ENCODE results near the gene BCL7B.
"Not testable (repeated sequence)": the region's sequence is repeated elsewhere in the genome, so short reads cannot be mapped to it uniquely, and the experiment has no call there.

BCL7B gene

GRCh38 chr7:73572767-73573186, 15.3 kb upstream of the BCL7B start:
- DNase-seq (ENCODE audit: low read depth) = no peak

GRCh38 chr7:73570977-73571376, 13.5 kb upstream of the BCL7B start:
- no peak for DNase-seq (ENCODE audit: low read depth)

GRCh38 chr7:73570521-73570920, 13.0 kb upstream of the BCL7B start:
- no peak for DNase-seq (ENCODE audit: low read depth)

GRCh38 chr7:73569042-73569608, 11.6 kb upstream of the BCL7B start:
- DNase-seq (ENCODE audit: low read depth) = no peak

GRCh38 chr7:73567846-73568685, 10.6 kb upstream of the BCL7B start:
- DNase-seq (ENCODE audit: low read depth) = no peak

GRCh38 chr7:73567140-73567539, 9.7 kb upstream of the BCL7B start:
- no peak for DNase-seq (ENCODE audit: low read depth)

GRCh38 chr7:73566431-73566830, 8.9 kb upstream of the BCL7B start:
- DNase-seq (ENCODE audit: low read depth) = not testable (repeated sequence)

GRCh38 chr7:73565675-73566340, 8.3 kb upstream of the BCL7B start:
- DNase-seq (ENCODE audit: low read depth) = no peak

- DNase-seq (ENCODE audit: low read depth) = no peak
Measured at GRCh38 chr7:73560109-73560835, 2.8 kb upstream of the BCL7B start.

GRCh38 chr7:73557108-73557396, 438 bp downstream of the BCL7B start:
- peak; percentile 87 for DNase-seq (ENCODE audit: low read depth)

GRCh38 chr7:73556208-73557107, 1.0 kb downstream of the BCL7B start:
- DNase-seq (ENCODE audit: low read depth) = no peak

- DNase-seq (ENCODE audit: low read depth) = no peak
Measured at GRCh38 chr7:73555411-73555982, 2.0 kb downstream of the BCL7B start.

- not testable (repeated sequence) for DNase-seq (ENCODE audit: low read depth)
Measured at GRCh38 chr7:73550093-73550492, 7.4 kb downstream of the BCL7B start.

GRCh38 chr7:73549176-73549575, 8.3 kb downstream of the BCL7B start:
- DNase-seq (ENCODE audit: low read depth) = no peak

- no peak for DNase-seq (ENCODE audit: low read depth)
Measured at GRCh38 chr7:73547841-73548240, 9.6 kb downstream of the BCL7B start.

- DNase-seq (ENCODE audit: low read depth) = no peak
Measured at GRCh38 chr7:73544678-73545077, 12.8 kb downstream of the BCL7B start.

GRCh38 chr7:73541722-73542121, 15.8 kb downstream of the BCL7B start:
- no peak for DNase-seq (ENCODE audit: low read depth)

- DNase-seq (ENCODE audit: low read depth) = no peak
Measured at GRCh38 chr7:73539709-73540108, 17.8 kb downstream of the BCL7B start.

- DNase-seq (ENCODE audit: low read depth) = not testable (repeated sequence)
Measured at GRCh38 chr7:73538510-73538909, 19.0 kb downstream of the BCL7B start.

- no peak for DNase-seq (ENCODE audit: low read depth)
Measured at GRCh38 chr7:73537051-73537450, 20.4 kb downstream of the BCL7B start.

- DNase-seq (ENCODE audit: low read depth) = no peak
Measured at GRCh38 chr7:73536479-73536878, 21.0 kb downstream of the BCL7B start.
